ENCODE data around the gene IL22.

DNA sequence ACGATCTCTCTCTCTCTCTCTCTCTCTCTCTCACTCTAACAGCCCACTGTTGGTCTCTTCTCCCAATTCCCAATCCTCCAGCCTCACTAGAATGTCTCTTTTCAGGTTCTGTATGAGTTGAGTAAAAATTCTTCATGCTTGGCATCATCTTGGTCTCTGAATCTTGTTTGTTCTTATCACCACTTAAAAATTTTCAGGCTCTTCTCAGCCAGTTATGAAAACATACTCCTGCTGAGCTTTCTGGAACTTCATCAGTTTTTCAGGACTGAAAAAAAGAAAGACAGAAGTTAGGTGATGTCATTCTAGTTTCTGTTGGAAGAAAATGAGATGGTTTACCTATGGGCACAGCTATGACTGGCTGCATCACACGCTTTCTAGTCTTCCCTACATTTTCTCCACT is 11.5 kb upstream of the IL22 start:
- TF ChIP-seq, protein P1, sequence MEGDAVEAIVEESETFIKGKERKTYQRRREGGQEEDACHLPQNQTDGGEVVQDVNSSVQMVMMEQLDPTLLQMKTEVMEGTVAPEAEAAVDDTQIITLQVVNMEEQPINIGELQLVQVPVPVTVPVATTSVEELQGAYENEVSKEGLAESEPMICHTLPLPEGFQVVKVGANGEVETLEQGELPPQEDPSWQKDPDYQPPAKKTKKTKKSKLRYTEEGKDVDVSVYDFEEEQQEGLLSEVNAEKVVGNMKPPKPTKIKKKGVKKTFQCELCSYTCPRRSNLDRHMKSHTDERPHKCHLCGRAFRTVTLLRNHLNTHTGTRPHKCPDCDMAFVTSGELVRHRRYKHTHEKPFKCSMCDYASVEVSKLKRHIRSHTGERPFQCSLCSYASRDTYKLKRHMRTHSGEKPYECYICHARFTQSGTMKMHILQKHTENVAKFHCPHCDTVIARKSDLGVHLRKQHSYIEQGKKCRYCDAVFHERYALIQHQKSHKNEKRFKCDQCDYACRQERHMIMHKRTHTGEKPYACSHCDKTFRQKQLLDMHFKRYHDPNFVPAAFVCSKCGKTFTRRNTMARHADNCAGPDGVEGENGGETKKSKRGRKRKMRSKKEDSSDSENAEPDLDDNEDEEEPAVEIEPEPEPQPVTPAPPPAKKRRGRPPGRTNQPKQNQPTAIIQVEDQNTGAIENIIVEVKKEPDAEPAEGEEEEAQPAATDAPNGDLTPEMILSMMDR (IDR thresholded peaks at IDR 0.05): no peak
- no peak for TF ChIP-seq POLR2A (IDR thresholded peaks at IDR 0.05)

Measured in vagina (tissue), 2 donors.